K562 (cell line): Measurements from ENCODE around the gene CAMK2G. TPM values are rescaled to one million over a fixed set of nuclear protein-coding genes. Genes with fewer than 3 reads are reported as not detected.

Source experiments
- ATF1 ChIP-seq, 2 experiments: fragments of 450-650 bp in 1 of 2; IDR thresholded peaks; 2 replicates each; pipeline ENCODE4 v1.6.1; 2016; ENCODE audit warnings: missing compliant biosample characterization in 1 of 2, missing genetic modification characterization in 1 of 2
- BCOR ChIP-seq: fragments of 450-650 bp; IDR thresholded peaks from 2 replicates; pipeline ENCODE4 v1.6.1; 2016
- CTBP1 ChIP-seq: fragments of 450-650 bp; IDR thresholded peaks from 2 replicates; pipeline ENCODE4 v1.6.1; 2016; ENCODE audit warnings: borderline replicate concordance
- HBP1 ChIP-seq: fragments of 450-650 bp; formaldehyde crosslinking; IDR thresholded peaks from 2 replicates; pipeline ENCODE4 v1.4.0; 2022; ENCODE audit warnings: missing genetic modification characterization
- HNRNPLL ChIP-seq: fragments of 200-400 bp; formaldehyde crosslinking; IDR thresholded peaks from 2 replicates; pipeline ENCODE4 v1.6.1; 2017; ENCODE audit warnings: low read length, low read depth, mild to moderate bottlenecking; ENCODE audit not compliant: poor library complexity, severe bottlenecking
- IRF9 ChIP-seq: fragments of 450-650 bp; IDR thresholded peaks from 2 replicates; pipeline ENCODE4 v1.6.1; 2016; ENCODE audit warnings: missing biosample characterization, missing genetic modification characterization
- JUNB ChIP-seq: fragments of 450-650 bp; formaldehyde crosslinking; conservative IDR thresholded peaks from 2 replicates; pipeline ENCODE4 v1.4.0; 2020; ENCODE audit warnings: mild to moderate bottlenecking
- KLF13 ChIP-seq: fragments of 450-650 bp; IDR thresholded peaks from 2 replicates; pipeline ENCODE4 v1.6.1; 2016; ENCODE audit warnings: missing genetic modification characterization, low read depth, mild to moderate bottlenecking, missing compliant biosample characterization, moderate library complexity, borderline replicate concordance
- L3MBTL2 ChIP-seq: fragments of 450-650 bp; IDR thresholded peaks from 2 replicates; pipeline ENCODE4 v1.6.1; 2016; ENCODE audit warnings: mild to moderate bottlenecking, moderate library complexity
- MTA2 ChIP-seq: fragments of 450-650 bp; IDR thresholded peaks from 2 replicates; pipeline ENCODE4 v1.6.1; 2016; ENCODE audit warnings: low read depth
- NFIC ChIP-seq: fragments of 450-650 bp; IDR thresholded peaks from 2 replicates; pipeline ENCODE4 v1.6.1; 2017; ENCODE audit warnings: mild to moderate bottlenecking, inconsistent platforms
- POLR2G ChIP-seq: fragments of 200-400 bp; formaldehyde crosslinking; IDR thresholded peaks from 2 replicates; pipeline ENCODE4 v1.6.1; 2017; ENCODE audit warnings: low read depth, mild to moderate bottlenecking, antibody characterized with exemption, low read length, moderate library complexity
- SMAD3 ChIP-seq: fragments of 450-650 bp; formaldehyde crosslinking; conservative IDR thresholded peaks from 2 replicates; pipeline ENCODE4 v1.4.0; 2020; ENCODE audit warnings: mild to moderate bottlenecking
- TRIM28 ChIP-seq: fragments of 450-650 bp; IDR thresholded peaks from 2 replicates; pipeline ENCODE4 v1.6.1; 2017
- XRCC5 ChIP-seq: fragments of 200-400 bp; formaldehyde crosslinking; IDR thresholded peaks from 2 replicates; pipeline ENCODE4 v1.6.1; 2017; ENCODE audit warnings: low read depth, mild to moderate bottlenecking, low read length
- YY1 ChIP-seq, 3 experiments: IDR thresholded peaks; 2 replicates each; pipeline ENCODE4 v1.6.1; 2011; ENCODE audit warnings: low read length in 2 of 3, mild to moderate bottlenecking in 2 of 3, moderate library complexity in 2 of 3, borderline replicate concordance in 1 of 3, control low read depth in 1 of 3, low read depth in 1 of 3; ENCODE audit not compliant: insufficient read depth in 3 of 3, insufficient replicate concordance in 2 of 3, control insufficient read depth in 1 of 3, insufficient read length in 1 of 3; ENCODE audit errors: extremely low read depth in 1 of 3
- ZBTB7A ChIP-seq: IDR thresholded peaks from 2 replicates; pipeline ENCODE4 v1.6.1; 2011; ENCODE audit warnings: low read depth, mild to moderate bottlenecking, low read length, moderate library complexity, borderline replicate concordance; ENCODE audit not compliant: control insufficient read depth
- ZC3H8 ChIP-seq: fragments of 450-650 bp; IDR thresholded peaks from 2 replicates; pipeline ENCODE4 v1.6.1; 2017
- polyA plus RNA-seq, 8 experiments: library from polyadenylated mRNA; depleted of rRNA in 4 of 8; stranded (reverse) in 5 of 8; unstranded in 3 of 8; fragments of >200 nt; fragmentation: Nextera tagmentation in 2 of 8; fragmentation: Illumina TruSeq in 1 of 8; extraction: Ambion mirVana in 2 of 8; extraction: Trizol in 1 of 8; gene quantifications; 2 replicates each; pipeline versions ENCODE4 v1.2.1 to v1.2.3, GENCODE V29; 2011 to 2014; ENCODE audit warnings: inconsistent platforms in 1 of 8, missing spikeins in 1 of 8
- total RNA-seq, 7 experiments: library from RNA; depleted of rRNA in 6 of 7; stranded (reverse); fragments of >200 nt in 6 of 7; fragmentation: Illumina TruSeq in 2 of 7; extraction: Trizol in 2 of 7; gene quantifications; 2 replicates each; pipeline versions ENCODE4 v1.2.1 to v1.2.3, GENCODE V29; 2011 to 2021; ENCODE audit warnings: low replicate concordance in 1 of 7
- TF ChIP-seq, protein P1 (sequence below): fragments of 450-650 bp; IDR thresholded peaks from 2 replicates; pipeline ENCODE4 v1.6.1; 2018; ENCODE audit not compliant: partially characterized antibody

Gene CAMK2G
- total and polyA plus RNA-seq, 9 of the 15 experiments (the other 6 are each of a cell fraction or from before 2014, with no cell fraction given) = 9.0 to 37.9 (median 32.6) TPM

- TF ChIP-seq TRIM28 = peak; percentile 87
- TF ChIP-seq POLR2G = peak; percentile 93
- peak; percentile 59; the same call in 1 of the 2 replicates for TF ChIP-seq BCOR
- TF ChIP-seq, protein P1, sequence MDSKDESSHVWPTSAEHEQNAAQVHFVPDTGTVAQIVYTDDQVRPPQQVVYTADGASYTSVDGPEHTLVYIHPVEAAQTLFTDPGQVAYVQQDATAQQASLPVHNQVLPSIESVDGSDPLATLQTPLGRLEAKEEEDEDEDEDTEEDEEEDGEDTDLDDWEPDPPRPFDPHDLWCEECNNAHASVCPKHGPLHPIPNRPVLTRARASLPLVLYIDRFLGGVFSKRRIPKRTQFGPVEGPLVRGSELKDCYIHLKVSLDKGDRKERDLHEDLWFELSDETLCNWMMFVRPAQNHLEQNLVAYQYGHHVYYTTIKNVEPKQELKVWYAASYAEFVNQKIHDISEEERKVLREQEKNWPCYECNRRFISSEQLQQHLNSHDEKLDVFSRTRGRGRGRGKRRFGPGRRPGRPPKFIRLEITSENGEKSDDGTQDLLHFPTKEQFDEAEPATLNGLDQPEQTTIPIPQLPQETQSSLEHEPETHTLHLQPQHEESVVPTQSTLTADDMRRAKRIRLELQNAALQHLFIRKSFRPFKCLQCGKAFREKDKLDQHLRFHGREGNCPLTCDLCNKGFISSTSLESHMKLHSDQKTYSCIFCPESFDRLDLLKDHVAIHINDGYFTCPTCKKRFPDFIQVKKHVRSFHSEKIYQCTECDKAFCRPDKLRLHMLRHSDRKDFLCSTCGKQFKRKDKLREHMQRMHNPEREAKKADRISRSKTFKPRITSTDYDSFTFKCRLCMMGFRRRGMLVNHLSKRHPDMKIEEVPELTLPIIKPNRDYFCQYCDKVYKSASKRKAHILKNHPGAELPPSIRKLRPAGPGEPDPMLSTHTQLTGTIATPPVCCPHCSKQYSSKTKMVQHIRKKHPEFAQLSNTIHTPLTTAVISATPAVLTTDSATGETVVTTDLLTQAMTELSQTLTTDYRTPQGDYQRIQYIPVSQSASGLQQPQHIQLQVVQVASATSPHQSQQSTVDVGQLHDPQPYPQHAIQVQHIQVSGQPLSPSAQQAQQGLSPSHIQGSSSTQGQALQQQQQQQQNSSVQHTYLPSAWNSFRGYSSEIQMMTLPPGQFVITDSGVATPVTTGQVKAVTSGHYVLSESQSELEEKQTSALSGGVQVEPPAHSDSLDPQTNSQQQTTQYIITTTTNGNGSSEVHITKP = no peak
- TF ChIP-seq SMAD3 = no peak
- 0 out of 2 replicates have a peak, but pooled peaks have one; percentile 20 for TF ChIP-seq KLF13 (tag)
- 0 out of 2 replicates have a peak, but pooled peaks have one; percentile 29 for TF ChIP-seq XRCC5
- no peak for TF ChIP-seq HNRNPLL
- no peak for TF ChIP-seq ATF1 (CRISPR knock-in tag; IDR thresholded peaks at IDR 0.05)
- 0 out of 2 replicates have a peak, but pooled peaks have one; percentile 9 for TF ChIP-seq ATF1 (tag; IDR thresholded peaks at IDR 0.05)
- TF ChIP-seq ZC3H8 = no peak
- TF ChIP-seq ZBTB7A = peak; percentile 61; the same call in 1 of the 2 replicates
- TF ChIP-seq L3MBTL2 = peak; percentile 67
- TF ChIP-seq NFIC = peak; percentile 58; the same call in 1 of the 2 replicates
- TF ChIP-seq HBP1 (CRISPR knock-in tag) = 0 out of 2 replicates have a peak, but pooled peaks have one; percentile 21
- peak; percentile 47; the same call in 1 of the 2 replicates for TF ChIP-seq CTBP1
- peak; percentile 67; the same call in 1 of the 2 replicates for TF ChIP-seq IRF9 (tag)
- no peak for TF ChIP-seq MTA2
- peak in 2 of 3 experiments; percentile 73 to 84 for TF ChIP-seq YY1 (IDR thresholded peaks at IDR 0.05; ENCODE audit: borderline replicate concordance in 1 of 3, control insufficient read depth in 1 of 3, extremely low read depth in 1 of 3, insufficient read depth in 3 of 3, insufficient read length in 1 of 3, insufficient replicate concordance in 2 of 3, low read depth in 1 of 3, low read length in 2 of 3)
- TF ChIP-seq JUNB = no peak
Measured at GRCh38 chr10:73874267-73875138, at the start of gene CAMK2G (continued).
